Middle frontal gyrus (tissue), 1 donor: Measurements from ENCODE around the gene ITGB1.
A peak's percentile ranks its signal among the peaks of the same experiment; 100 is the strongest.
"Not testable (repeated sequence)": the region's sequence is repeated elsewhere in the genome, so short reads cannot be mapped to it uniquely, and the experiment has no call there.

Experiments
- DNase-seq: peaks from one replicate; pipeline ENCODE4 v3.0.0-alpha.2; 2015; ENCODE audit warnings: low spot score; ENCODE audit errors: extremely low spot score

ITGB1 gene

DNA sequence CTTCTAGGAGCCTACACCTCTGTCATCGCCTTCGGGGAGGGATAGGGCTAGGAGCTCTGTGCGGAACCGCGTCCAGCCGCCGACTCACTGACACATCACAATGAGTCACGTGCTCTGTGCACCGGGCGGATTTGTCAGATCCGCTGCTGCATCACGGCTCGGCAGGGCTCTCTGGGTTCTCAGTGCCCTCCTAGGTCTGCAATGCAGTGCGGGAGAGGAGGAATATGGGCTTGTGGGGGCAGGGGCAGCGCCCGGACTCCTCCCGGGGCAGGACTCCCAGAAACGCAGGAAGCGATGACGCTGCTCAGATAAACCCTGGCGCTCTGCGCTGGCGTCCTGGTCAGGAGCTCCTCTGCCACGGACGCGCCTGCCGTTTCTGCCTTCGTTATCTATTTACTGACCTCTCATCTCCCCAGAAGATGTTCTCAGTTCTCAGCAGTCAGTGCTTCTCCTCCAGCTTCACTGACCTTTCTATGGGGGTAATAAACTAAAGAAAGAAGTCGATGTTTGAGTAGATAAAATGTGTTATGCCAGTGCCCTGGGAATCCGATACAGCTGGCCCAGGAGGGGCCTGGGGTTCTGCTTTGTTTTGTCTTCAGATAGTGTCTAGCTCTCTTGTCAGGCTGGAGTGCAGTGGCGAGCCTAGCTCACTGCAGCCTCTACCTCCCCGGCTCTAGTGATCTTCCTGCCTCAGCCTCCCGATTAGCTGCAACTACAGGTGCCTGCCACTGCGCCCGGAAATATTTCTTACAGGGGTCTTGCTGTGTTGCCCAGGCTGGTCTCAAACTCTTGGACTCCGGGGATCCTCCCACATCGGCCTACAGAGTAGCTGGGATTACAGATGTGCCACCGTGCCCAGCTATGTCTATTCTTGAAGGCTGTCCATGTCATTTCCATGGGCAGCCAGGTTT is 22.8 kb upstream of the ITGB1 start:
- DNase-seq: peak; percentile 84

GRCh38 chr10:32980242-32980557 is 22.2 kb upstream of the ITGB1 start:
- no peak for DNase-seq

DNA sequence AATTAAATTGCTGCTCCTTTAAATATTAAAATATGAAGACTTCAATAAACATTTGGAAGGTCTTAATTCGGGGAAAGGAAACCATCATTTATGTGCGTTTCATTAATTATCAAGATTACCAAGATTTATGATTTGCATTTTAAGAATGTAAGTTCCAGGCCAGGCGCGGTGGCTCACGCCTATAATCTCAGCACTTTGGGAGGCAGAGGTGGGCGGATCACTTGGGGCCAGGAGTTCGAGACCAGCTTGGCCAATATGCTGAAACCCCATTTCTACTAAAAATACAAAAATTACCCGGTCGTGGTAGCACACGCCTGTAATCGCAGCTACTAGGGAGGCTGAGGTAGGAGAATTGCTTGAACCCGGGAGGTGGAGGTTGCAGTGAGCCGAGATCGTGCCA is 21.7 kb upstream of the ITGB1 start:
- DNase-seq: not testable (repeated sequence)

DNA sequence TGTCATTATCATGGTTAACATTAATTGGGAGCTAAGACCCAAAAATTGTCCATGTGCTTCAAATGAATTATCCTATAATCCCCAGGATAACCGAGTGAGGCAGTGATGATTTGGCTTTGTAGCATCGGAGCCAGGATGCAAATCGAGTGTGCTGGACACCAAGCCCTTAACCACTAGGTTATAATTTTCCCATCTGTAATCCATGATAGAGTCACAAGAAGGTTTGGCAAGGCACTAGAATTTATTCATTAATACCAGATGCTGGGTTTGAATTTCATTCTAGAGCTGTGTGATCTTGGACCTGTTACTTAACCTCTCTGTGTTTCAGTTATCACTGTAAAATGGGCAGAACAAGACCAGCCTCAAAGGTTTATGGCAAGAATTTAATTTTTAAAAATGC is 21.0 kb upstream of the ITGB1 start:
- DNase-seq: no peak

GRCh38 chr10:32977846-32978809 is 20.1 kb upstream of the ITGB1 start:
- not testable (repeated sequence) for DNase-seq

DNA sequence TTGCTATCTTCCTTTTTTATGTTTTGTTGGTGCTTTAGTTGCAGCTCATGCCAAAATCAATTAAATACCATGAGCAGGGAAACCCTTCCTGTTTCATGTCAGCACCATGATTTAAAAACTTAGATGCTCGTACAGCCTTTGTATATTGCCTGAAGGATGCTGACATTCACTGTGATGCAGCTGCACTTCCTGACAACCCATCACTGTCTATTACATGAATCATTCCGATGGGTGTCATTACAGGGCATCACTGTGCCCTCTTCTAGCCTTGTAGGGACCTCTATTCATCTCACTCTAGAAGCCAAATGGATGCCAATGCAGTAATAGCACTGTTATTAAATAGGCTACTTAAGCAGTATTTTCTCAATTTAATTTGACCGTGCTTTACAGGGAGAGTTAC is 18.3 kb upstream of the ITGB1 start:
- DNase-seq: no peak

DNA sequence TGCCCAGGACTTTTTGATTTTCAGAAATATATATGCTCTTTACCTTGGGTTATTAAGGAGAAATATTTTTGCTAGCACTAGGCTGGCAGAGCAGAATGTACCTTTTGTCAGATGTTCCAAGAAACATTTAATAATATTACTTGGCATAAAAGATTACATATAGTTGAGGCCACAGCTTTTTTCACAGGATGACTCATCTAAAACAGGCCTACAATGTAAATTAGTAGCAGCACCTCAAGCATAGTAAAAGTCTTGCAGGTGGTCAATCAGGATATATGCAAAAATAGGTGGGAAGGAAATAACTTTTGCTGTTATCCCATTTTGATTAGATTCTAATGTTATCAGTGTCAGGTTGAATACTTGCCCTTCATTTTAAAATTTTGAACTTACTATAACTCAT is 14.9 kb upstream of the ITGB1 start:
- DNase-seq: no peak

DNA sequence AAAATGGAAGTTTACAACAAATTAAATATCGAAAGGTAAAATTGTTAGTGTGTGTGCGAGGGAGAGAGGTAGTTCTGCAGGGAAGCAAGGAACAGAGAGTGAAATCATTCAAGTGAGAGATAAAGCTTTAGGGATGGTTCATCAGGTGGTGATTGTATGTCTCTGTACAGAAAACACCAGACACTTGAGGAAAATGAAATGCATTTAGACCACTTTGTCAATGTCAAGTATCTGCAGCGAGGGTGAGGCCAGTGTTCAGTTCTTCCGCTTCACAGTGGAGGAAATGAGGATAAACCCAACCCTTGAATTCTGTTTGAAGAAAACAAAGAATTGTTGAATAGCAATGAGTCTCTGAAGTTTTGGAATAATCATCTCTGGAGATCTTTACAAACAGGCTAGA is 14.4 kb upstream of the ITGB1 start:
- no peak for DNase-seq

DNA sequence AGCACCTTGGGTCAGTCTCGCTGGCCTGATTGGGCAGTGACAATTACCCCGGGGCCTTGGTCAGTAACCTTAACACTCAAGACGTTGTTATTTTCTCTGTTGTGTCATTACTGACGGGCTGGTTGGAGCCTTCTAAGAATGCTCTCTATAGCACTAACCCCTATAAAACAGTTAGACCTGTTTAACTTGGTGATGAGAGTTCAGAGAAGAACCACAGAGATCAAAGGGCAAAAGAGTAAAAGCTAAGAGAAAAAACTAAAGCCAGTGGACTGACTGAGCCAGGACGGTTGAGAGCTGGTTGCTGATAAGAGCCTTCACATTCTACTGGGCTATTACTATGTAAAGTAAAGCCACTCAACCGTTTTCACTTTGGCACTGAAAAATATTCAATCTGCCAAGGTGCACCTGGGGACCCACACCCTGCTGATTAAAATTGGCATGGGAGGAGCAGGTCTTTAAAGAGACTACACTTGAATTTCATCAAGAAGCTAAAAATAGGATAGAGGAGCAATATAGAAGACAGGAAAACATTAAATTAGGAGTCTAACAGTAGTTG is 13.6 kb upstream of the ITGB1 start:
- no peak for DNase-seq

DNA sequence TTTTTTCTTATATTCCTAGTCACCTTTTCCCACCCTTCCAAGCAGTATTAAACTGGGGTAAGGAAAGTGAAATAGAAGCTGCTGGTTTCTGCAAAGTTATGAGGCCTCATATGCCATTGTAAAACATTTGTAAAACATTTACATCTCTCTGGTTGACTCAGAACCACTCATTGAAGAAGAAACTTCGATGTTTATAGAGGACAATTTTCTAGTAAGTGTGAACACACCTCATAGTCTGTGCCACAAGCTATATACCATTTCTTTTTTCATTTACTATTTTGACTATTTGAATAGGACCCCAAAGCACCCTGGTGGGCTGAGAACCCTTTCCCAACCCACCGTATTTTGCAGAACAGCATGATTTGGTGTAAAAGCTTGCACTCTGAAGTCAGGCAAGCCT is 12.9 kb upstream of the ITGB1 start:
- DNase-seq: no peak

DNA sequence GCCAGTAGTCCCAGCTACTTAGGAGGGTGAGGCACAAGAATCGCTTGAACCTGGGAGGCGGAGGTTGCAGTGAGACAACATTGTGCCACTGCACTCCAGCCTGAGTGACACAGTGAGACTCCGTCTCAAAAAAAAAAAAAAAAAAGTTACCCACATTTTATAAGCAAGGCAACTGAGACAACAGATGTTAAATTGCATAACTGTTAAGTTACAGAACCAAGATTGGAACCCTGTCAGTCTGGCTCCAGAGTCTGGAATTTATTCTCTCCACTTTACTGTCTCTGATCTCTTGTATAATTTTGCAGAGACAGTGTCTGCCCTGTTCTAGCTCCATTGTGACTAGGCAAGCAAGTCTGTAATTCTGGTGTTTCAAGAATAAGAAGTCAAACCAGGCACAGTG is 6.2 kb upstream of the ITGB1 start:
- DNase-seq: no peak

- DNase-seq: no peak
Observed at GRCh38 chr10:32963096-32963495, 5.1 kb upstream of the ITGB1 start.

- no peak for DNase-seq
Observed at GRCh38 chr10:32962521-32962920, 4.5 kb upstream of the ITGB1 start.

- DNase-seq: no peak
Observed at GRCh38 chr10:32961895-32962369, 3.9 kb upstream of the ITGB1 start.

DNA sequence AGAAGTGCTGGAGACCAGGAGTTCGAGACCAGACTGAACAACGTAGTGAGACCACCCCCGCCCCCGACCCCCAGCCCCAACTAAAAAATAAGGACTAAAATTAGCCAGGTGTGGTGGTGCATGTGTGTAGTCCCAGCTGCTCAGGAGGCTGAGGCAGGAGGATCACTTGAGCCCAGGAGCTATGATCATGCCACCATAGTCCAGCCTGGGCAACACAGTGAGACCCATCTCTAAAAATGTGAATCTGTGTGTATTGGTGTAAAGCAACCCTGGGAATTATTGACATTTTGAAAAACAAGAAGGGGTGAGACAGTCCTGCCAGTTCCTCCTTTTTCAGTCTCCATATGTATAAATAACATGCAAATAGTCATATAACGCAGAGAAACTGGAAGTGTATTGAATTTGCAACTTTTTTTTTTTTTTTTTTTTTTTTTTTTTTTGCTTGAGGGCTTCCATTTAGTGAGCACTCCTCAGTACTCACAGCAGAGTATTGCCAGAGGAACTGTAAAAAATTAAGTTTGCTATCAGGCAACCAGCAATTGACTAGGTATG is 3.4 kb upstream of the ITGB1 start:
- DNase-seq: no peak

DNA sequence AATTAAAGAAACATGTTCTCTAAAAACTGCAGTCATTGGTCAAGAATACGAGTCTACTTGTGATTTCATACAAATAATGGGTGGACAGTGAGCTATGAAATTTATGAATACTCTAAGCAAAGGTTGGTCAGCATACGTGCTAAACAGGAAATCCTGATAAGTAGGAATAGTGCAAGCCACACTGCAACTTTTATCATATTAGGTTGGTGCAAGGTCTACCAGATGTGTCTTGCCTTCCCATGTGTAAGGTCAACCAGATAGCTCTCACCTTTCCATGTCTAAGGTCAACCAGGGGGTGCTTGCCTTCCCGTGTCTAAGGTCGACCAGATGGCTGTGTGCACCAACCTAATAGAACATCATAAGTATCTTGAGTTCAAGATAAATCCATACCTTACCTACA is 2.0 kb upstream of the ITGB1 start:
- DNase-seq: no peak

DNA sequence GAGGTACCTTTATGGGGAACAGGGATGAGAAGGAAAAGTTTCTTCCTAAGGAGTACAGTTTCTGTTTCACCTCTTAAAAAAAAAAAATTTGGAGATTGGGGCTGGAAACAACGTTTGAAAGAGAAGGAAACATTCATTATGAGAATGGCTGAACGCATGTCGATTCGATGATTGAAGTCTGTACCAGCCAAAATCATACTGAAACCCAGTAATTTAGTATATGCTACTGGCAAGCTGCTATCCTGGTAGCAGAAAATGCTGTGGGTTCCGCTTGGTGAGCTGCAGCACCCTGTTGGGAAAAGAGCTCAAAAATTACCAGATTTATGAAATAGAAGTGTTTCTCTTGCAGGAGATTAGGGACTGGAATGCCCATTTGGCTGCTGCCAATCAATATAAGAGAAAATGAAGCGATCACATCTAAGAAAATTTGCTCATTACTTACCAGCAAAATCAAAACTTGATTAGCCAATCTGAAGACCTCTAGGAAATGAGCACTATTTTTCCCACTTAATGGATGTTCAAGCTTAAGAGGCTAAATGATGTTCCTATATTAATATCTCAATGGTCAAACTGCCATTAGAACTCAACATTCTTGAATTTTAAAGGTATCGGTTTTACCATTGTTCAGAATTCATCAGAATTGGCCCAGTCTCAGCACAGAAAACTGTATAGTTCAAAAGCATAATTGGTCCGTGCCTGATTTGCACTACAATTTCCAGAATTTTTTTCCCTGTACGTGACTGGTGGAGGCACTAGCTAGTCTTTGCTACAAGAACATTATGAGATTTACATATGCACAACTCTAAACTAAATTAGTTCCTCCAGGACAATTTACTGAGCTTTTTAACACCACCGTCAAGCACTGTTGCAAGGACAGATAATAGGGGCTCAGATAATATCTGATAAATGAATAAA is 1.2 kb upstream of the ITGB1 start:
- DNase-seq: no peak

DNA sequence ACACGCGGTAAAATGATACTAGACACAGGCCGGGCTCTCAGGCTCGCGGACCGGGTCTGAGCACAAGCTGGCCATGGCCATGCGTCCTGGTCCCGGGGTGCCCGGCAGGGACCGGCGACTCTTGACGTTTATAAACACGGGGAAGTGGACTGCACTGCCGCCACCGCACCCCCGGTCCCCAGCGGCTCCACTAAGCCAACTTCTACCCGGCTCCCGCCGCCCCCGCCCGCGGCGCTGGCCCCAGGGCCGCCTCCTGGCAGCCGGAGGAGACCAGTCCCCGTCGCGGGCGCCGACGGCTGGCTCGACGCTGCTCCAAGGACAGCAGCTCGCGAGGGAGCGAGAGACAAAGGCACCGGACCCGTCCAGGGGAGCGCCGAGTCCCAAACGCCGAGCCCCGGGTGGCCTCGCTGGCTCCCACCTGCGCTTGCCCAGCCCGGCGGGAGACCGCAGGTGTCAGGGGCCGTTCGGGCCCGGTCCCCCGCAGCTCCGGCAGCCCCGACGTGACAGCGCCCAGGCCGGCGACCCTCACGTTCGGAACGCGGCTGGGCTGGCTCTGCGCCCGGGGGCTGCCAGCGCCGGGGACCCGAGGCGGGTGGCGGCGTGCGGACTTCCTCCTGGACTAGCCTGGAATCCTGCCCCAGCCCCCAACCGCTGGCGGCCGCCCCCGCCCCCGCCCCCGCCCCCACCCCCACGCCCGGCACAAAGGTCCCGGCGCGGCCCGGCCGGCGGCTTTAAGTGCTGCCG is 517 bp downstream of the ITGB1 start:
- no peak for DNase-seq

GRCh38 chr10:32956365-32957197 is 1.4 kb downstream of the ITGB1 start:
- no peak for DNase-seq
